Mammary epithelial cell (primary cell): ENCODE data around the gene COL13A1.

ENCODE experiments used
- EZH2 ChIP-seq: IDR thresholded peaks from 2 replicates; pipeline ENCODE4 v1.6.1; 2012; ENCODE audit warnings: low read length, inconsistent platforms, borderline replicate concordance
- TF ChIP-seq, protein P1 (sequence below), 2 donors: IDR thresholded peaks in 1 of 2; conservative IDR thresholded peaks in 1 of 2; 2 replicates each; pipeline ENCODE4 v1.5.1; 2011 to 2012; ENCODE audit warnings: inconsistent platforms in 2 of 2, low read length in 2 of 2, mild to moderate bottlenecking in 2 of 2, control low read depth in 1 of 2, low read depth in 1 of 2; ENCODE audit not compliant: insufficient read depth in 1 of 2; ENCODE audit errors: extremely low read depth in 1 of 2

DNA sequence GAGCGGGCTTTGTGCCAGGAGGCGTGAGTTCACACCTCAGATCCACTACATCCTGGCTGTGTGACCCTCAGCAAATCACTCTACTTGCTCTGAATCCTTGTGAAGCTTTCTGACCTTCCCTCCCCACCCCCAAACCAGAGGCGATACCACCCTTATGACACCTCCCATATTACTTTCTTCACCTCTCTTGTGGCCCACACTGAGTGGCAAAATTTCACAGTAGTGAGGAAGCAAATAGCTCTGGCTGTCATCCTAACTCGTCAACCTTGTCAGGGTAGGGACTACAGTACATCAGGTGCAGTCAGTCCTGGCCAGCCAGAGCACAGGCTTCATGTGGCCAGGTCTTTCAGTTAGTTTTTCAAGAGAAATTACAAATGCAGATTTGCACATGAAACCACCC lies 19.1 kb downstream of the COL13A1 start:
- TF ChIP-seq, protein P1, sequence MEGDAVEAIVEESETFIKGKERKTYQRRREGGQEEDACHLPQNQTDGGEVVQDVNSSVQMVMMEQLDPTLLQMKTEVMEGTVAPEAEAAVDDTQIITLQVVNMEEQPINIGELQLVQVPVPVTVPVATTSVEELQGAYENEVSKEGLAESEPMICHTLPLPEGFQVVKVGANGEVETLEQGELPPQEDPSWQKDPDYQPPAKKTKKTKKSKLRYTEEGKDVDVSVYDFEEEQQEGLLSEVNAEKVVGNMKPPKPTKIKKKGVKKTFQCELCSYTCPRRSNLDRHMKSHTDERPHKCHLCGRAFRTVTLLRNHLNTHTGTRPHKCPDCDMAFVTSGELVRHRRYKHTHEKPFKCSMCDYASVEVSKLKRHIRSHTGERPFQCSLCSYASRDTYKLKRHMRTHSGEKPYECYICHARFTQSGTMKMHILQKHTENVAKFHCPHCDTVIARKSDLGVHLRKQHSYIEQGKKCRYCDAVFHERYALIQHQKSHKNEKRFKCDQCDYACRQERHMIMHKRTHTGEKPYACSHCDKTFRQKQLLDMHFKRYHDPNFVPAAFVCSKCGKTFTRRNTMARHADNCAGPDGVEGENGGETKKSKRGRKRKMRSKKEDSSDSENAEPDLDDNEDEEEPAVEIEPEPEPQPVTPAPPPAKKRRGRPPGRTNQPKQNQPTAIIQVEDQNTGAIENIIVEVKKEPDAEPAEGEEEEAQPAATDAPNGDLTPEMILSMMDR (conservative IDR thresholded peaks at IDR 0.05 in 1 of 2, IDR thresholded peaks at IDR 0.05 in 1 of 2; ENCODE audit: extremely low read depth in 1 of 2, insufficient read depth in 1 of 2, low read depth in 1 of 2, low read length in 2 of 2) = no peak
- TF ChIP-seq EZH2 = no peak
